Measurements from ENCODE around the gene SLC39A1. TPM values are rescaled to one million over a fixed set of nuclear protein-coding genes. Genes with fewer than 3 reads are reported as not detected.

The SLC39A1 gene
- polyA plus RNA-seq, 3 donors, result 86.3 to 94.0 (median 87.2) TPM

GRCh38 chr1:153958111-153958960 is 5.0 kb downstream of the SLC39A1 start, which contains the start of gene CRTC2:
Gene CRTC2 (minus strand): TSS chr1:153958612. CDS start chr1:153958497, 115 bp downstream.
- peak; percentile 99 for DNase-seq

GRCh38 chr1:153957744-153958110 is 5.6 kb downstream of the SLC39A1 start:
- no peak for DNase-seq

- no peak for DNase-seq
Measured at GRCh38 chr1:153956997-153957715, 6.2 kb downstream of the SLC39A1 start.

GRCh38 chr1:153954826-153955225 is 8.5 kb downstream of the SLC39A1 start:
- no peak for DNase-seq

- no peak for DNase-seq
Measured at GRCh38 chr1:153953859-153954365, 9.4 kb downstream of the SLC39A1 start.

GRCh38 chr1:153951801-153952200 is 11.5 kb downstream of the SLC39A1 start:
- DNase-seq, result no peak

GRCh38 chr1:153951183-153951582 is 12.2 kb downstream of the SLC39A1 start:
- no peak for DNase-seq

- DNase-seq, result peak; percentile 78
Measured at GRCh38 chr1:153946622-153947241, 16.6 kb downstream of the SLC39A1 start, which contains the start of gene DENND4B. Gene DENND4B (minus strand): TSS chr1:153946718. CDS start chr1:153944374, 2,344 bp downstream.

GRCh38 chr1:153945795-153946621 is 17.3 kb downstream of the SLC39A1 start:
- DNase-seq, result no peak

GRCh38 chr1:153945131-153945794 is 18.1 kb downstream of the SLC39A1 start:
- DNase-seq, result no peak

GRCh38 chr1:153944827-153945117 is 18.6 kb downstream of the SLC39A1 start:
- no peak for DNase-seq

GRCh38 chr1:153944005-153944826 is 19.1 kb downstream of the SLC39A1 start:
- no peak for DNase-seq

GRCh38 chr1:153942766-153943549 is 20.4 kb downstream of the SLC39A1 start:
- no peak for DNase-seq

- no peak for DNase-seq
Measured at GRCh38 chr1:153941826-153942725, 21.3 kb downstream of the SLC39A1 start.

- DNase-seq, result no peak
Measured at GRCh38 chr1:153940756-153941155, 22.6 kb downstream of the SLC39A1 start.

GRCh38 chr1:153939476-153939875 is 23.9 kb downstream of the SLC39A1 start:
- DNase-seq, result no peak

- no peak for DNase-seq
Measured at GRCh38 chr1:153938996-153939395, 24.3 kb downstream of the SLC39A1 start.

GRCh38 chr1:153937331-153937730 is 26.0 kb downstream of the SLC39A1 start:
- DNase-seq, result no peak

Data from renal pelvis (tissue), 4 donors.